ENCODE measurements around the gene KCNJ1.

DNA sequence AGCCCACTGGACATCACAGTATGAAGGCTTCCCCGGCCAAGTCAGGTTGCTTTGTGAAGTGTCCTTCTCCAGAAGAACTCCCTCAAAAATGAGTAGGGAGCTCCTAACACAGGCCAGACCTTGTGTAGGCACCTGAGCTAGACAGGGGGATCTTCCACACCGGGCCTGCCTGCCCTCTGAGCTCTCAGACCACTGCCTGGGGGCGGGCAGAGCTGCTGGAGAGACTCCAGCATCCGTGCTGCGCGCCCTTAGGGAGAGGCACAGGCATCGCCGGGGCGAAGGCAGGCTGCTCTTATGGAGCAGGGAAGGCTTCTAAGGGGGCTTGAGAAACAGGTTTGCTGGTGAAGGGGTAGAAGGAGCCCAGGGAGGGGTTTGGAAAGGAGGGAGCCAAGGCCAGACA is 28.4 kb upstream of the KCNJ1 start:
- TF ChIP-seq POLR2A (IDR thresholded peaks at IDR 0.05): no peak
- TF ChIP-seq, protein P1, sequence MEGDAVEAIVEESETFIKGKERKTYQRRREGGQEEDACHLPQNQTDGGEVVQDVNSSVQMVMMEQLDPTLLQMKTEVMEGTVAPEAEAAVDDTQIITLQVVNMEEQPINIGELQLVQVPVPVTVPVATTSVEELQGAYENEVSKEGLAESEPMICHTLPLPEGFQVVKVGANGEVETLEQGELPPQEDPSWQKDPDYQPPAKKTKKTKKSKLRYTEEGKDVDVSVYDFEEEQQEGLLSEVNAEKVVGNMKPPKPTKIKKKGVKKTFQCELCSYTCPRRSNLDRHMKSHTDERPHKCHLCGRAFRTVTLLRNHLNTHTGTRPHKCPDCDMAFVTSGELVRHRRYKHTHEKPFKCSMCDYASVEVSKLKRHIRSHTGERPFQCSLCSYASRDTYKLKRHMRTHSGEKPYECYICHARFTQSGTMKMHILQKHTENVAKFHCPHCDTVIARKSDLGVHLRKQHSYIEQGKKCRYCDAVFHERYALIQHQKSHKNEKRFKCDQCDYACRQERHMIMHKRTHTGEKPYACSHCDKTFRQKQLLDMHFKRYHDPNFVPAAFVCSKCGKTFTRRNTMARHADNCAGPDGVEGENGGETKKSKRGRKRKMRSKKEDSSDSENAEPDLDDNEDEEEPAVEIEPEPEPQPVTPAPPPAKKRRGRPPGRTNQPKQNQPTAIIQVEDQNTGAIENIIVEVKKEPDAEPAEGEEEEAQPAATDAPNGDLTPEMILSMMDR (IDR thresholded peaks at IDR 0.05): no peak
